22Rv1 (cell line): ENCODE results near the gene IZUMO1R.

Experiments used
- CTCF ChIP-seq: fragments of 450-650 bp; IDR thresholded peaks from 2 replicates; pipeline ENCODE4 v1.5.1; 2017; ENCODE audit warnings: mild to moderate bottlenecking
- ZFX ChIP-seq: fragments of 450-650 bp; IDR thresholded peaks from 2 replicates; pipeline ENCODE4 v1.6.1; 2017; ENCODE audit warnings: antibody characterized with exemption, borderline replicate concordance

- no peak for TF ChIP-seq CTCF
- no peak for TF ChIP-seq ZFX
These were observed 3.6 kb downstream of the IZUMO1R start for GRCh38 chr11:94308024-94308423.
